HG03439 (cell line): ENCODE results near the gene MLH3.

ENCODE experiments used
- ATAC-seq: cut with Tn5 transposase; IDR thresholded peaks from one replicate; pipeline ENCODE4 v1.9.1; 2021; ENCODE audit warnings: mild to moderate bottlenecking, moderate library complexity; ENCODE audit not compliant: unreplicated experiment

MLH3 gene

GRCh38 chr14:74973905-74974363 lies 77.3 kb downstream of the MLH3 start:
- no peak for ATAC-seq

- ATAC-seq: no peak
These were observed 78.1 kb downstream of the MLH3 start for GRCh38 chr14:74973003-74973653.

- ATAC-seq: no peak
These were observed 82.5 kb downstream of the MLH3 start for GRCh38 chr14:74968811-74969210.

- no peak for ATAC-seq
These were observed 85.6 kb downstream of the MLH3 start for GRCh38 chr14:74965486-74966153.

GRCh38 chr14:74964787-74965485 lies 86.3 kb downstream of the MLH3 start:
- ATAC-seq: no peak
